ENCODE data around the gene BMPR1A. TPM values are rescaled to one million over a fixed set of nuclear protein-coding genes. Genes with fewer than 3 reads are reported as not detected.

BMPR1A gene
- total and polyA plus RNA-seq, 2 donors from 2014 or later, result 7.9 to 37.4 TPM

DNA sequence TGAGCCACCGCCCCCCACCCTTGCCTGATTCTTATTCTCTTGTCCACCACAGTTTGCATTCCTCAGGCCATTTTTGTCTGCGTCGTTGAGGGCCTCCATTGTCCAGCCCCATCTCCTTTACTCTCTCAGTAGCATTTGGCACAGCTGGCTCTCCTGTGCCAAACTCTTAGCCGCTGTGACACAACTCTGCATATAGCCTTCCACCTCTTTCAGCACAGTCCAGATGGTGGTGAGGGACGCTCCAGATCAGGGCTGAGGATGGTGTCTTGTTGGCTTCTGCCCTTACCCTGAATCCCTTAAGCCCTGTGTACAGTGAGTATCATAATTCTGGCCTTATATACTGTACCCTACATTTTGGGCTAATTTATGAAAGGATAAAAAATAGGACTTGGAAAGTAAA lies 45.6 kb downstream of the BMPR1A start:
- intact Hi-C loops (cut with DNase I), result no loop called here
- H3K9me3 ChIP-seq (ENCODE audit: control insufficient read depth in 2 of 3, insufficient read depth in 1 of 3, low read length in 3 of 3), result no peaks in the 10 kb centered on the region
- peaks cover 0 to 4% (median 0%) of the 10 kb centered on the region in 3 donors for H3K4me1 ChIP-seq (ENCODE audit: control insufficient read depth in 2 of 3, insufficient read depth in 2 of 3, low read depth in 1 of 3, low read length in 3 of 3)
- no peaks in the 10 kb centered on the region for H3K36me3 ChIP-seq (ENCODE audit: control insufficient read depth in 2 of 3, insufficient read depth in 3 of 3, low read length in 3 of 3)
- DNase-seq (no peak), FAIRE-seq (no peak)
- TF ChIP-seq, protein P1, sequence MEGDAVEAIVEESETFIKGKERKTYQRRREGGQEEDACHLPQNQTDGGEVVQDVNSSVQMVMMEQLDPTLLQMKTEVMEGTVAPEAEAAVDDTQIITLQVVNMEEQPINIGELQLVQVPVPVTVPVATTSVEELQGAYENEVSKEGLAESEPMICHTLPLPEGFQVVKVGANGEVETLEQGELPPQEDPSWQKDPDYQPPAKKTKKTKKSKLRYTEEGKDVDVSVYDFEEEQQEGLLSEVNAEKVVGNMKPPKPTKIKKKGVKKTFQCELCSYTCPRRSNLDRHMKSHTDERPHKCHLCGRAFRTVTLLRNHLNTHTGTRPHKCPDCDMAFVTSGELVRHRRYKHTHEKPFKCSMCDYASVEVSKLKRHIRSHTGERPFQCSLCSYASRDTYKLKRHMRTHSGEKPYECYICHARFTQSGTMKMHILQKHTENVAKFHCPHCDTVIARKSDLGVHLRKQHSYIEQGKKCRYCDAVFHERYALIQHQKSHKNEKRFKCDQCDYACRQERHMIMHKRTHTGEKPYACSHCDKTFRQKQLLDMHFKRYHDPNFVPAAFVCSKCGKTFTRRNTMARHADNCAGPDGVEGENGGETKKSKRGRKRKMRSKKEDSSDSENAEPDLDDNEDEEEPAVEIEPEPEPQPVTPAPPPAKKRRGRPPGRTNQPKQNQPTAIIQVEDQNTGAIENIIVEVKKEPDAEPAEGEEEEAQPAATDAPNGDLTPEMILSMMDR (IDR thresholded peaks at IDR 0.05; ENCODE audit: borderline replicate concordance, extremely low read depth, insufficient read depth), result no peak
- no peak overlapping the region for H3K4me3 ChIP-seq (ENCODE audit: low read length in 3 of 3)
- H3K9ac ChIP-seq (ENCODE audit: low read length in 3 of 3), result no peak overlapping the region
- H3K27me3 ChIP-seq (ENCODE audit: control insufficient read depth, insufficient read depth, low read length), result no peaks in the 10 kb centered on the region
- no peak overlapping the region for H3K27ac ChIP-seq (ENCODE audit: low read depth in 2 of 2, low read length in 2 of 2)

DNA sequence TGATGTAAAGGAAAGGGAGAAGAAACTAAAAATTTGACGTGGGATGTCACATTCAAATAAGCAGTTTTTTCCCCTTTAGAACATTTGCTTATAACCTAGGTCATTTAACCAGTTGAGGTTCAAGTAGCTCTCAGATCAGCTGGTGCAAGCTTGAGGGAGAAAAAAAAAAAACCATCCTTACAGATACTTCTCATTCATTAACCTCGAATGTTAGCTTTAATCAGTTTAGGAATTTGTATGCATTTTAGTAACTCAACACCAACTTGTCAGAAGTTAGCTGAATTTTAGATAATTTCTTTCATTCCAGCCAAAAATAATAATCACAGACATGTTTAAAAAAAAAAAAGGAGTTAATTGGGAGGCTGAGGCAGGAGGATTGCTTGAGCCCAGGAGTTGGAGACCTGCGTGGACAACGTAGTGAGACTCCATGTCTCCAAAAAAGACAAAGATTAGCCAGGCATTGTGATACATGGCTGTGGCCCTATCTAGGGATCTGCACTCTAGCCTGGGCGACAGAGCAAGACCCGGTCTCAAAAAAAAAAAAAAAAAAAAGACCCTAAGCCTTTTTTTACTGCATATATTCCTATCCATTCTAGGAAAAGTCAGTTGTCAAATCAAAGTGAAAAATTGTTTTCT lies 46.2 kb downstream of the BMPR1A start:
- no peak for DNase-seq
- peaks cover 0 to 4% (median 0%) of the 10 kb centered on the region in 3 donors for H3K4me1 ChIP-seq (ENCODE audit: control insufficient read depth in 2 of 3, insufficient read depth in 2 of 3, low read depth in 1 of 3, low read length in 3 of 3)
- H3K27ac ChIP-seq (ENCODE audit: low read depth in 2 of 2, low read length in 2 of 2), result no peak overlapping the region
- no peak for FAIRE-seq
- intact Hi-C loops (cut with DNase I), result no loop called here
- H3K9ac ChIP-seq (ENCODE audit: low read length in 3 of 3), result no peak overlapping the region
- no peaks in the 10 kb centered on the region for H3K27me3 ChIP-seq (ENCODE audit: control insufficient read depth, insufficient read depth, low read length)
- TF ChIP-seq, protein P1 (IDR thresholded peaks at IDR 0.05; ENCODE audit: borderline replicate concordance, extremely low read depth, insufficient read depth), result no peak
- no peak overlapping the region for H3K4me3 ChIP-seq (ENCODE audit: low read length in 3 of 3)
- H3K9me3 ChIP-seq (ENCODE audit: control insufficient read depth in 2 of 3, insufficient read depth in 1 of 3, low read length in 3 of 3), result no peaks in the 10 kb centered on the region
- H3K36me3 ChIP-seq (ENCODE audit: control insufficient read depth in 2 of 3, insufficient read depth in 3 of 3, low read length in 3 of 3), result no peaks in the 10 kb centered on the region

DNA sequence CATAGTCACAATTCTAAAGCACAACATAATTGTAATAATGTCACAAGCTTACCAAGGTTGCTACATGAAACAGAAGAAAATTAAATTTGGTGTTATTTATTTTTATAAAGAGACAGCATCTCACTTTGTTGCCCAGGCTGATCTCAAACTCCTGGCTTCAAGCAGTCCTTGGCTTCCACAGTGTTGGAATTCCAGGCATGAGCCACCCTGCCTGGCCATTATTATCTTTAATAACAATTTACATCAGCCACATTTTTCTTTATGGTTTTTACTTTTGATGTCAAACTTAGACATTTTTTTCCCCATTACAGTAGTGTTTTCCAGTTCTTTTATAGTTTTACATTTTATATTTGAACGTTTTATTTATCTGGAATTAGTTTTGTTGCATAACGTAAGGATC lies 46.7 kb downstream of the BMPR1A start:
- Histone ChIP-seq H3K27me3 (ENCODE audit: control insufficient read depth, insufficient read depth, low read length) (no peaks in the 10 kb centered on the region), H3K27ac (ENCODE audit: low read depth in 2 of 2, low read length in 2 of 2) (no peak overlapping the region), H3K4me3 (ENCODE audit: low read length in 3 of 3) (no peak overlapping the region), H3K4me1 (ENCODE audit: control insufficient read depth in 2 of 3, insufficient read depth in 2 of 3, low read depth in 1 of 3, low read length in 3 of 3) (peaks cover 0 to 4% (median 0%) of the 10 kb centered on the region in 3 donors), H3K36me3 (ENCODE audit: control insufficient read depth in 2 of 3, insufficient read depth in 3 of 3, low read length in 3 of 3) (no peaks in the 10 kb centered on the region), H3K9ac (ENCODE audit: low read length in 3 of 3) (no peak overlapping the region), H3K9me3 (ENCODE audit: control insufficient read depth in 2 of 3, insufficient read depth in 1 of 3, low read length in 3 of 3) (no peaks in the 10 kb centered on the region)
- intact Hi-C loops (cut with DNase I), result no loop called here
- DNase-seq, result no peak
- TF ChIP-seq, protein P1 (IDR thresholded peaks at IDR 0.05; ENCODE audit: borderline replicate concordance, extremely low read depth, insufficient read depth), result no peak
- FAIRE-seq, result no peak

DNA sequence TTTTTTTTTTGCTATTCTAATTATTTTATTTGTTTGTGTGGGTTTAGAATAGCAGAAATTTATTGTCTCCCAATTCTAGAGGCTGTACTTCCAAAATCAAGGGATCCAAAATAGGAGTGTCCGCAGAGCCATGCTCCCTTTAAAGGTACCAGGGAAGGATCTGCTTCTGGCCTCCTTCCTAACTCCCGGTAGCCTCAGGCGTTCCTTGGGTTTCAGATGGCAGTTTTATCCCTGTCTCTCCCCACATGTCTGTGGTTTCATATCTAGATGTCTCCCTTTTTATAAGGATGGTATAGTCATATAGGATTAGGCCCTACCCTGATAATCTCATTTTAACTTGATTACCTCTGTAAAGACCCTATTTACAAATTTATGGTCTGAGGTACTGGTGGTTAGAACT lies 48.4 kb downstream of the BMPR1A start:
- H3K4me3 ChIP-seq (ENCODE audit: low read length in 3 of 3), result no peak overlapping the region
- intact Hi-C loops (cut with DNase I), result no loop called here
- no peak for FAIRE-seq

More for the DNA sequence above, 48.4 kb downstream of the BMPR1A start:
- no peaks in the 10 kb centered on the region for H3K9me3 ChIP-seq (ENCODE audit: control insufficient read depth in 2 of 3, insufficient read depth in 1 of 3, low read length in 3 of 3)
- no peak overlapping the region for H3K9ac ChIP-seq (ENCODE audit: low read length in 3 of 3)
- H3K4me1 ChIP-seq (ENCODE audit: control insufficient read depth in 2 of 3, insufficient read depth in 2 of 3, low read depth in 1 of 3, low read length in 3 of 3), result no peaks in the 10 kb centered on the region
- no peaks in the 10 kb centered on the region for H3K36me3 ChIP-seq (ENCODE audit: control insufficient read depth in 2 of 3, insufficient read depth in 3 of 3, low read length in 3 of 3)
- TF ChIP-seq, protein P1 (IDR thresholded peaks at IDR 0.05; ENCODE audit: borderline replicate concordance, extremely low read depth, insufficient read depth), result no peak
- no peak for DNase-seq
- H3K27me3 ChIP-seq (ENCODE audit: control insufficient read depth, insufficient read depth, low read length), result no peaks in the 10 kb centered on the region
- no peak overlapping the region for H3K27ac ChIP-seq (ENCODE audit: low read depth in 2 of 2, low read length in 2 of 2)
